ENCODE data around the gene MXI1.
"Not testable (repeated sequence)": the region's sequence is repeated elsewhere in the genome, so short reads cannot be mapped to it uniquely, and the experiment has no call there.

The MXI1 gene

GRCh38 chr10:110233846-110234245 is 26.4 kb downstream of the MXI1 start:
- no peak for DNase-seq (ENCODE audit: low read depth)
- H3K4me3 ChIP-seq (ENCODE audit: low read depth, low read length): no peak overlapping the region
- no peak for TF ChIP-seq CTCF (IDR thresholded peaks at IDR 0.05; ENCODE audit: low read depth, low read length, missing control alignments)
- in situ Hi-C loops (cut with HindIII; ENCODE audit: low sequenced_read_pairs): no loop called here

GRCh38 chr10:110237894-110238480 is 30.6 kb downstream of the MXI1 start:
- in situ Hi-C loops (cut with HindIII; ENCODE audit: low sequenced_read_pairs): no loop called here
- DNase-seq (ENCODE audit: low read depth): no peak
- TF ChIP-seq CTCF (IDR thresholded peaks at IDR 0.05; ENCODE audit: low read depth, low read length, missing control alignments): no peak
- H3K4me3 ChIP-seq (ENCODE audit: low read depth, low read length): no peak overlapping the region

- no peak for DNase-seq (ENCODE audit: low read depth)
- no peak for TF ChIP-seq CTCF (IDR thresholded peaks at IDR 0.05; ENCODE audit: low read depth, low read length, missing control alignments)
- H3K4me3 ChIP-seq (ENCODE audit: low read depth, low read length): no peak overlapping the region
- in situ Hi-C loops (cut with HindIII; ENCODE audit: low sequenced_read_pairs): no loop called here
These were observed 32.5 kb downstream of the MXI1 start for GRCh38 chr10:110239892-110240291.

DNA sequence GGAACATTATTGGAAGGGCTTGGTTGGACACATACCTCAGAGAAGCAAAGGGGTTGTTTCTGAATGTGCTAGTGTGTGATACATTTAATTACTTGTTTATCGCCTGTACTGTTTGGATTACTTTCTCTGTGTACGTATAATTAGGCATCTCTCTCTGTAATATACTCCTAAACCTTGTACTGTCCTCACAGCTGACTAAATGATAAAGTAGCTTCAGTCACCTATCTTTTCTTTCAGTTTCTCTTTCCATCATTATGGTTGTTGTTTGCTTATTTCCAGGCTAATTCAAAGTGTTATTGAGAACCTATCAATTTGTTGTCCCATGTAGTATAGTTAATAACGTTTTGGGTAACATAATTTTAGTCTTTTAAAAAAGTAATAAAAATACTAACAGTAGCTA is 34.0 kb downstream of the MXI1 start:
- DNase-seq (ENCODE audit: low read depth): no peak
- TF ChIP-seq CTCF (IDR thresholded peaks at IDR 0.05; ENCODE audit: low read depth, low read length, missing control alignments): no peak
- no peak overlapping the region for H3K4me3 ChIP-seq (ENCODE audit: low read depth, low read length)
- in situ Hi-C loops (cut with HindIII; ENCODE audit: low sequenced_read_pairs): no loop called here

GRCh38 chr10:110241841-110242240 is 34.4 kb downstream of the MXI1 start:
- no peak for TF ChIP-seq CTCF (IDR thresholded peaks at IDR 0.05; ENCODE audit: low read depth, low read length, missing control alignments)
- no peak overlapping the region for H3K4me3 ChIP-seq (ENCODE audit: low read depth, low read length)
- DNase-seq (ENCODE audit: low read depth): no peak
- in situ Hi-C loops (cut with HindIII; ENCODE audit: low sequenced_read_pairs): no loop called here

DNA sequence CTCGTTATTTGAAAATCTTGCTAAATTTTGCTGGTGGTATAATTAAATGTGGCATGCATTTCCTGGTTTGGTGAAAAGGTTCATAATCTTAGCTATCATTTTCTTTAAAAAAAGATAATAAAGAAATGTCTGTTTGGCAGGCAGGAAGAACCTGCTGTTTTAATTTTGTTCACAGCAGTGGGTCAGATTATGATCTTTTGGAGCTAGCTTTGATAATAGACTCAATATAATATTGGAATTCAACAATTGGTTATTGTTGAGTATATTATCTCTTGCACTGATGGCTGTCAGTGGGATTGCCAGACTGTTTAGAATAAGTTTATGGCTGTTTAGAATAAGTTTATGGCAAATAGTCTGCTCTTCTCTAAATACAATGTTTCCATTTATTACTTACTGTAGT is 35.1 kb downstream of the MXI1 start:
- in situ Hi-C loops (cut with HindIII; ENCODE audit: low sequenced_read_pairs): no loop called here
- no peak for DNase-seq (ENCODE audit: low read depth)
- no peak for TF ChIP-seq CTCF (IDR thresholded peaks at IDR 0.05; ENCODE audit: low read depth, low read length, missing control alignments)

DNA sequence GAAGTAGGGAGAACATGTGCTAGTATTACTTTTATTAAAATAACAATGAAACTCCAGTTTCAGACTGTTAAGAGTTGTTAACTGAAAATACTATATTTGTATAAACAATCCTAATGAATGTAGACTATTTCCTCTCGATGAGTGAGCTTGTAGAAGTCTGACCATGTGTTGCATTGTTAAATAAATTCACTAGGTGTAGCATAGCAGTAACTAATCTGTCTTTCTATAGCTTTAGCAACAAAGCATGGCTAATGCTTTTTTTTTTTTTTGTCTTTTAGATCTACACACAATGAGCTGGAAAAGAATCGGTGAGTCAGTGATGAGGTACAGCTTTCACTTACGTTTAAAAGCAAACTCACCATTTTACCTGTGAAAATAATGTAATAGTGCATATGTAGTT is 37.1 kb downstream of the MXI1 start:
- H3K4me3 ChIP-seq (ENCODE audit: low read depth, low read length): no peak overlapping the region
- no peak for DNase-seq (ENCODE audit: low read depth)
- no peak for TF ChIP-seq CTCF (IDR thresholded peaks at IDR 0.05; ENCODE audit: low read depth, low read length, missing control alignments)
- in situ Hi-C loops (cut with HindIII; ENCODE audit: low sequenced_read_pairs): no loop called here

More for the DNA sequence above, 35.1 kb downstream of the MXI1 start:
- H3K4me3 ChIP-seq (ENCODE audit: low read depth, low read length): no peak overlapping the region

DNA sequence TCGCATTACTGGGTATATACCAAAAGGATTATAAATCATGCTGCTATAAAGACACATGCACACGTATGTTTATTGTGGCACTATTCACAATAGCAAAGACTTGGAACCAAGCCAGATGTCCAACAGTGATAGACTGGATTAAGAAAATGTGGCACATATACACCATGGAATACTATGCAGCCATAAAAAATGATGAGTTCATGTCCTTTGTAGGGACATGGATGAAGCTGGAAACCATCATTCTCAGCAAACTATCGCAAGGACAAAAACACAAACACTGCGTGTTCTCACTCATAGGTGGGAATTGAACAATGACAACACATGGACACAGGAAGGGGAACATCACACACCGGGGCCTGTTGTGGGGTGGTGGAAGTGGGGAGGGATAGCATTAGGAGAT is 40.4 kb downstream of the MXI1 start:
- H3K4me3 ChIP-seq (ENCODE audit: low read depth, low read length); DNase-seq (ENCODE audit: low read depth); in situ Hi-C loops (cut with HindIII; ENCODE audit: low sequenced_read_pairs): not testable (repeated sequence)

DNA sequence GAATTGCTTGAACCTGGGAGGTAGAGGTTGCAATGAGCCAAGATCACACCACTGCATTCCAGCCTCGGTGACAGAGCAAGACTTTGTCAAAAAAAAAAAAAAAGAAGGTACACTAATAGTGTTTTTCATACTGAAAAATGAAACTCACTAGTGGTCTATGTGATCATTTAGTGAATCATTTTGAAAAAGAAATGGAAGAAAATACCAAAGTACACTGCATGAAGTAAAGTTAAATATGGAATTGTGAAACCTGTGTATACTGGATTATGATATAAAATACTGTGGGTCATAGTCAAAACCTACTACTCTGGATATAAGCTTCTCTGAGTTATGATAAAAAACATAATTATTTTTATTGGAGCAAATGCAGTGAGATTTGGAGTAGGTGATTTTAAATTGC is 42.1 kb downstream of the MXI1 start:
- in situ Hi-C loops (cut with HindIII; ENCODE audit: low sequenced_read_pairs); H3K4me3 ChIP-seq (ENCODE audit: low read depth, low read length); DNase-seq (ENCODE audit: low read depth): not testable (repeated sequence)

DNA sequence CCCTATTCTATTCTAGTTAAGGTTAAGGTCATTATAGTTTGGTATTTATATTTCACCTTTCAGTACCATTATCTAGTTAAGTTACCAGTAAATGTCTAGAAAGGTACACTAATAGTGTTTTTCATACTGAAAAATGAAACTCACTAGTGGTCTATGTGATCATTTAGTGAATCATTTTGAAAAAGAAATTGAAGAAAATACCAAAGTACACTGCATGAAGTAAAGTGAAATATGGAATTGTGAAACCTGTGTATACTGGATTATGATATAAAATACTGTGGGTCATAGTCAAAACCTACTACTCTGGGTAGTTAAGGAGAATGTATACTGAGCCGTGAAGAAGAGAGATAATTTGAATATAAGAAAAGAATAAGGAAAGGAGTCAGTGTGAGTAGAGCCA is 44.0 kb downstream of the MXI1 start:
- DNase-seq (ENCODE audit: low read depth); H3K4me3 ChIP-seq (ENCODE audit: low read depth, low read length); in situ Hi-C loops (cut with HindIII; ENCODE audit: low sequenced_read_pairs): not testable (repeated sequence)

All from astrocyte of the cerebellum (primary cell).